Measurements from ENCODE around the gene POU3F1. TPM values are rescaled to one million over a fixed set of nuclear protein-coding genes. Genes with fewer than 3 reads are reported as not detected.

POU3F1 gene
- total RNA-seq, 1 donor from 2014 or later: 2.8 TPM

GRCh38 chr1:38060498-38060897 lies 13.9 kb upstream of the POU3F1 start:
- Mint-ChIP-seq H3K9me3 (no peaks in the 10 kb centered on the region), H3K4me3 (no peak overlapping the region), H3K27ac (no peak overlapping the region), H3K36me3 (no peaks in the 10 kb centered on the region), H3K27me3 (peaks cover 25% of the 10 kb centered on the region), H3K4me1 (ENCODE audit: unreplicated experiment) (peaks cover 3% of the 10 kb centered on the region)
- TF ChIP-seq CTCF (conservative IDR thresholded peaks at IDR 0.05): no peak
- no peak for DNase-seq (ENCODE audit: extremely low spot score, unreplicated experiment)

GRCh38 chr1:38059635-38060250 lies 13.2 kb upstream of the POU3F1 start:
- H3K27ac Mint-ChIP-seq: no peak overlapping the region
- peaks cover 3% of the 10 kb centered on the region for H3K4me1 Mint-ChIP-seq (ENCODE audit: unreplicated experiment)
- H3K36me3 Mint-ChIP-seq: no peaks in the 10 kb centered on the region
- peaks cover 30% of the 10 kb centered on the region for H3K27me3 Mint-ChIP-seq
- no peak for DNase-seq (ENCODE audit: extremely low spot score, unreplicated experiment)
- TF ChIP-seq CTCF (conservative IDR thresholded peaks at IDR 0.05): no peak
- H3K9me3 Mint-ChIP-seq: no peaks in the 10 kb centered on the region
- no peak overlapping the region for H3K4me3 Mint-ChIP-seq

- DNase-seq (ENCODE audit: extremely low spot score, unreplicated experiment): no peak
- no peak for TF ChIP-seq CTCF (conservative IDR thresholded peaks at IDR 0.05)
- H3K4me3 Mint-ChIP-seq: no peak overlapping the region
- H3K27me3 Mint-ChIP-seq: peaks cover 59% of the 10 kb centered on the region
- no peaks in the 10 kb centered on the region for H3K9me3 Mint-ChIP-seq
- H3K4me1 Mint-ChIP-seq (ENCODE audit: unreplicated experiment): peaks cover 14% of the 10 kb centered on the region
- H3K36me3 Mint-ChIP-seq: no peaks in the 10 kb centered on the region
- no peak overlapping the region for H3K27ac Mint-ChIP-seq
Measured at GRCh38 chr1:38055965-38056364, 9.4 kb upstream of the POU3F1 start.

GRCh38 chr1:38055398-38055797 lies 8.8 kb upstream of the POU3F1 start:
- Mint-ChIP-seq H3K4me1 (ENCODE audit: unreplicated experiment) (peaks cover 16% of the 10 kb centered on the region), H3K4me3 (no peak overlapping the region)

GRCh38 chr1:38053416-38054091 lies 7.0 kb upstream of the POU3F1 start:
- Mint-ChIP-seq H3K27me3 (peaks cover 70% of the 10 kb centered on the region), H3K36me3 (no peaks in the 10 kb centered on the region), H3K4me1 (ENCODE audit: unreplicated experiment) (peaks cover 20% of the 10 kb centered on the region), H3K4me3 (no peak overlapping the region), H3K9me3 (no peaks in the 10 kb centered on the region), H3K27ac (no peak overlapping the region)
- TF ChIP-seq CTCF (conservative IDR thresholded peaks at IDR 0.05): no peak
- no peak for DNase-seq (ENCODE audit: extremely low spot score, unreplicated experiment)

More at GRCh38 chr1:38055398-38055797, 8.8 kb upstream of the POU3F1 start:
- TF ChIP-seq CTCF (conservative IDR thresholded peaks at IDR 0.05): no peak
- no peak for DNase-seq (ENCODE audit: extremely low spot score, unreplicated experiment)
- Mint-ChIP-seq H3K36me3 (no peaks in the 10 kb centered on the region), H3K27ac (no peak overlapping the region), H3K9me3 (no peaks in the 10 kb centered on the region), H3K27me3 (peaks cover 61% of the 10 kb centered on the region)

Measured in type B pancreatic cell (in vitro differentiated cells).